Tibial nerve (tissue), 4 donors: ENCODE data around the gene KRTAP10-8. TPM values are rescaled to one million over a fixed set of nuclear protein-coding genes. Genes with fewer than 3 reads are reported as not detected.
"Not testable (repeated sequence)": the region's sequence is repeated elsewhere in the genome, so short reads cannot be mapped to it uniquely, and the experiment has no call there.

Source experiments
- DNase-seq, 2 donors: peaks; one replicate each; pipeline ENCODE4 v3.0.0-alpha.2; 2019; ENCODE audit warnings: low spot score in 2 of 2
- H3K27ac ChIP-seq, 4 donors: fragments of 200-600 bp; sonication (generic) in 3 of 4; one replicate each; pipeline ENCODE4 v1.5.1; 2017 to 2019; ENCODE audit warnings: mild to moderate bottlenecking in 1 of 4
- H3K27me3 ChIP-seq, 2 donors: fragments of 200-600 bp; sonication (generic) in 1 of 2; one replicate each; pipeline versions ENCODE4 v1.5.1 to v1.6.0; 2017 to 2019
- H3K36me3 ChIP-seq, 3 donors: fragments of 200-600 bp; sonication (generic); one replicate each; pipeline ENCODE4 v1.5.1; 2018 to 2019
- H3K4me1 ChIP-seq, 4 donors: fragments of 200-600 bp; sonication (generic) in 3 of 4; one replicate each; pipeline ENCODE4 v1.5.1; 2017 to 2019
- H3K4me3 ChIP-seq, 4 donors: fragments of 200-600 bp; sonication (generic) in 3 of 4; one replicate each; pipeline ENCODE4 v1.5.1; 2017 to 2019; ENCODE audit warnings: mild to moderate bottlenecking in 1 of 4, moderate library complexity in 1 of 4
- H3K9me3 ChIP-seq, 4 donors: fragments of 200-600 bp; sonication (generic) in 3 of 4; one replicate each; pipeline ENCODE4 v1.5.1; 2017 to 2019
- CTCF ChIP-seq, 5 experiments: fragments of 200-600 bp in 3 of 5; fragments of 450-650 bp in 2 of 5; sonication (generic) in 3 of 5; IDR thresholded peaks; one replicate each; pipeline ENCODE4 v1.5.1; 2016 to 2019; ENCODE audit warnings: antibody characterized with exemption in 5 of 5, mild to moderate bottlenecking in 3 of 5, moderate library complexity in 2 of 5
- EP300 ChIP-seq, 2 donors: sonication (generic); formaldehyde crosslinking; IDR thresholded peaks; one replicate each; pipeline ENCODE4 v1.6.1; 2017; ENCODE audit warnings: antibody characterized with exemption in 2 of 2, mild to moderate bottlenecking in 1 of 2
- POLR2A ChIP-seq, 2 donors: fragments of 450-650 bp; IDR thresholded peaks; one replicate each; pipeline ENCODE4 v1.6.1; 2017; ENCODE audit warnings: antibody characterized with exemption in 2 of 2, mild to moderate bottlenecking in 2 of 2, moderate library complexity in 2 of 2
- WGBS, 2 donors: methylation state at CpG; one replicate each; pipeline ENCODE4 v1.1.5; 2018; 5-methylcytosine and 5-hydroxymethylcytosine counted together
- total RNA-seq, 4 donors: library from RNA; depleted of rRNA; stranded (reverse); fragments of >200 nt; gene quantifications; one replicate each; pipeline ENCODE4 v1.1.0, GENCODE V29; 2016

Gene KRTAP10-8
- total RNA-seq, 4 donors from 2014 or later = not detected

- TF ChIP-seq CTCF (IDR thresholded peaks at IDR 0.05) (no peak), POLR2A (IDR thresholded peaks at IDR 0.05) (no peak), EP300 (IDR thresholded peaks at IDR 0.05) (no peak)
- WGBS, 2 donors = 71 to 86% methylated on average over 9 to 10 of the region's 10 CpGs
Observed at GRCh38 chr21:44590311-44590721, 21.6 kb upstream of the KRTAP10-8 start.

DNA sequence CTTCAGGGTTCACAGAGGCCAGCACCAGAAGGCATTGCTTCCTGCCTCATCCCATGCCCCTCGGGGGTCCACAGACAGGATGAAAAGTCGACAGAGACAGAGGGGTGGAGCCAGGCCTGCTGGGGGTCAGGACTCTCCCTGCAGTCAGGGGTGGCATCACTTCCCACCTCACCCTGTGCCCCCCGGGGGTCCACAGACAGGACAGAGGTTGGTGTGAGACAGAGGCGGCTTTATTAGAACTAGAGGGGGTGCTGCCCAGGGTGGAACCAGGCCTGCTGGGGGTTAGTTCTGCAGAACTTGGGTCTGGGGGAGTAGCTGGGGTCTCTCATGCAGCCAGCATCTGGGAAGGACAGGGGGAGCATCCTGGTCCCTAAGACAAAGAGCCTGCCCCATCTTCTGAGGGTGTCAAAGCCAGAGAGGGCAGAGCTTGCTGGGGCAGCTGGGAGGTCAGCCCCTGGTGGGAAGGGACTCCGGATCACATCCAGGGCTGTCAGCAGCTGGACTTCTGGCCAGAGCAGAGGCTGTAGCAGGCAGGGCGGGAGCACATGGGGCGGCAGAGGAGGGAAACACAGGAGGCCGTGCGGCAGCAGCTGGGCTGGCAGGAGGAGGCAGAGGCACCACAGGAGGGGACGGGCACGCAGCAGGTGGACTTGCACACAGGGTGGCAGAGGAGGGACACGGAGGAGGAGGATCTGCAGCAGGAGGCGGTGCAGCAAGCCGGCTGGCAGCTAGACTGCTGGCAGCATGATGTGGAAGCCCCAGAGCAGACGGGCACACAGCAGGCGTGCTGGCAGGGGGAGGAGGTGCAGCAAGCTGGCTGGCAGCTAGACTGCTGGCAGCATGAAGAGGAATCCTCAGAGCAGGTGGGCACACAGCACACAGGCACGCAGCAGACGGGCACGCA lies 20.7 kb upstream of the KRTAP10-8 start:
- H3K4me1 ChIP-seq, DNase-seq, H3K27ac ChIP-seq, H3K4me3 ChIP-seq, H3K36me3 ChIP-seq: not testable (repeated sequence)
- Histone ChIP-seq H3K9me3 (peaks cover 0 to 15% (median 0%) of the 10 kb centered on the region in 4 donors), H3K27me3 (peaks cover 0 to 10% of the 10 kb centered on the region in 2 donors)
- 64 to 65% methylated on average over 16 to 17 of the region's 19 CpGs for WGBS, 2 donors

More at GRCh38 chr21:44590311-44590721, 21.6 kb upstream of the KRTAP10-8 start:
- no peaks in the 10 kb centered on the region for H3K36me3 ChIP-seq
- H3K9me3 ChIP-seq = peaks cover 0 to 22% (median 0%) of the 10 kb centered on the region in 4 donors
- H3K4me1 ChIP-seq = no peaks in the 10 kb centered on the region
- DNase-seq = no peak
- no peak overlapping the region for H3K27ac ChIP-seq
- H3K27me3 ChIP-seq = peaks cover 0 to 17% of the 10 kb centered on the region in 2 donors
- H3K4me3 ChIP-seq = no peak overlapping the region

DNA sequence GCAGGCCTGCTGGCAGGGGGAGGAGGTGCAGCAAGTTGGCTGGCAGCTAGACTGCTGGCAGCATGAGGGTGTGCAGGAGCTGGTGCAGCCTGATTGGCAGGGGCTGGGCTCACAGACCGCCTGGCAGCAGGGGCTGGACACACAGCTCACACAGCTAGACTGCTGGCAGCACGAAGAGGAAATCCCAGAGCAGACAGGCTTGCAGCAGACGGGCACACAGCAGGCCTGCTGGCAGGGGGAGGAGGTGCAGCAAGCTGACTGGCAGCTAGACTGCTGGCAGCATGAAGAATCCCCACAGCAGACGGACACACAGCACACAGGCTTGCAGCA lies 20.1 kb upstream of the KRTAP10-8 start:
- not testable (repeated sequence) for H3K27ac ChIP-seq, H3K4me1 ChIP-seq, H3K36me3 ChIP-seq, DNase-seq, H3K4me3 ChIP-seq
- peaks cover 0 to 10% (median 0%) of the 10 kb centered on the region in 4 donors for H3K9me3 ChIP-seq
- peaks cover 0 to 10% of the 10 kb centered on the region in 2 donors for H3K27me3 ChIP-seq
- WGBS, 2 donors = 33% methylated on average over 1 of the region's 4 CpGs; no CpG with 5 or more reads in 1 of the 2 donors

- no peak within 1 kb of the TSS for H3K4me3 ChIP-seq
- H3K27me3 ChIP-seq = peaks cover 0 to 10% of the 10 kb centered on the region in 2 donors
- no peak for DNase-seq
- H3K36me3 ChIP-seq = no peaks in the 10 kb centered on the region
- H3K4me1 ChIP-seq = no peaks in the 10 kb centered on the region
- H3K9me3 ChIP-seq = peaks cover 0 to 3% (median 0%) of the 10 kb centered on the region in 4 donors
- no peak for TF ChIP-seq POLR2A (IDR thresholded peaks at IDR 0.05)
- TF ChIP-seq CTCF (IDR thresholded peaks at IDR 0.05) = no peak
- 50 to 56% methylated on average over 29 to 31 of the region's 33 CpGs for WGBS, 2 donors
- no peak within 1 kb of the TSS for H3K27ac ChIP-seq
Observed at GRCh38 chr21:44592446-44593311, 19.2 kb upstream of the KRTAP10-8 start, which contains the start of gene KRTAP10-6. Gene KRTAP10-6 (minus strand): TSS chr21:44592505. CDS start chr21:44592484, 21 bp downstream.

DNA sequence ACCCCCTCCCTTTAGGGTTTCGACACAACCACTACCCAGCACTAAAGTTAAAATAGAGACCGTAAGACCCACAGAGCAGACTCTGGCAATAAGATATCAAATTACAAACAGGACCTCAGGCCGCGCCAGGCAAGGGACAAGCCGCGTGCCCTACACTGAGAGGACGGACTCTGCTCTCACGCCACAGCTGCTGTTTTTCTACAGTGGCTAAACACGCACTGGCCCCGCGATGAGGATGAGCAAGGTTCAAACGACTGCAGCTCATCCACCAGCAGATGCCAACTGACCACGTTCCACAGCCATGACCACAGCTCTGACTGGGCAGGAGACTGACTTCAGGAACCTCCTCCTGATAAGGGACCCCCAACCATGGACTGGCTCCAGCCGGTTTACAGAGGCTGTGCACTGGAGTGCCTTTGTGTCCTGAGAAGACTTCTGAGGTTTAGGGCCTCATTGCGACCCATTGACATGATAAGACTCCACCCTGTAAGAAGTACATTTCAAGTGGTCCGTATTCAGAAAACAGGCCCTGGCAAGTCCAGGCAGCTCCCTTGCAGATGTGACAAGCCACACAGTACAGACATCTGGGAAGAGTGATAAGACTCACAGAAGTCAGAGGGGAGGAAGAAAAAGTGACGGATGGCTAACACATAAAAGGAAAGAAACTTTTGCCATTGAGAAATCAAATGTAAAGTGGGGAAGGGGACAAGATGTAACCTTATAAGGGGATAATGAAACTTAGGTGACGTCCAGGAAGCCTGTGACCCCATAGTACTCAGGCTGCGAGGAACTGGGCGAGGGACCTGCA lies 18.1 kb upstream of the KRTAP10-8 start:
- no peak for DNase-seq
- no peaks in the 10 kb centered on the region for H3K36me3 ChIP-seq
- H3K4me3 ChIP-seq = no peak overlapping the region
- peaks cover 0 to 10% of the 10 kb centered on the region in 2 donors for H3K27me3 ChIP-seq
- H3K9me3 ChIP-seq = peaks cover 0 to 7% (median 0%) of the 10 kb centered on the region in 4 donors
- no peak for TF ChIP-seq EP300 (IDR thresholded peaks at IDR 0.05)
- TF ChIP-seq POLR2A (IDR thresholded peaks at IDR 0.05) = no peak
- TF ChIP-seq CTCF (IDR thresholded peaks at IDR 0.05) = no peak
- WGBS, 2 donors = 37 to 44% methylated on average over 20 of the region's 20 CpGs
- no peak overlapping the region for H3K27ac ChIP-seq
- no peaks in the 10 kb centered on the region for H3K4me1 ChIP-seq
